Kidney epithelial cell (primary cell): ENCODE data around the gene LYRM2. TPM values are rescaled to one million over a fixed set of nuclear protein-coding genes. Genes with fewer than 3 reads are reported as not detected.

ENCODE experiments used
- DNase-seq: peaks from one replicate; pipeline ENCODE4 v3.0.0-alpha.2; 2010; ENCODE audit warnings: low read depth
- H3K27me3 ChIP-seq: 2 replicates; pipeline ENCODE4 v1.6.0; 2011; ENCODE audit warnings: low read length; ENCODE audit not compliant: control insufficient read depth, insufficient read depth
- H3K36me3 ChIP-seq: 2 replicates; pipeline ENCODE4 v1.5.1; 2011; ENCODE audit warnings: low read length; ENCODE audit not compliant: control insufficient read depth, insufficient read depth
- H3K4me3 ChIP-seq: 2 replicates; pipeline ENCODE4 v1.5.1; 2011; ENCODE audit warnings: low read depth, mild to moderate bottlenecking, control low read depth, low read length
- total RNA-seq: library from RNA; depleted of rRNA; stranded (reverse); fragments of >200 nt; gene quantifications from 2 replicates; pipeline ENCODE4 v1.2.3, GENCODE V29; 2015
- TF ChIP-seq, protein P1 (sequence below): IDR thresholded peaks from 2 replicates; pipeline ENCODE4 v1.5.1; 2011; ENCODE audit warnings: mild to moderate bottlenecking, moderate library complexity, low read length, control low read depth, inconsistent platforms; ENCODE audit not compliant: insufficient read depth, poor library complexity, severe bottlenecking

The LYRM2 gene
- total RNA-seq, 1 donor from 2014 or later: 25.7 TPM

DNA sequence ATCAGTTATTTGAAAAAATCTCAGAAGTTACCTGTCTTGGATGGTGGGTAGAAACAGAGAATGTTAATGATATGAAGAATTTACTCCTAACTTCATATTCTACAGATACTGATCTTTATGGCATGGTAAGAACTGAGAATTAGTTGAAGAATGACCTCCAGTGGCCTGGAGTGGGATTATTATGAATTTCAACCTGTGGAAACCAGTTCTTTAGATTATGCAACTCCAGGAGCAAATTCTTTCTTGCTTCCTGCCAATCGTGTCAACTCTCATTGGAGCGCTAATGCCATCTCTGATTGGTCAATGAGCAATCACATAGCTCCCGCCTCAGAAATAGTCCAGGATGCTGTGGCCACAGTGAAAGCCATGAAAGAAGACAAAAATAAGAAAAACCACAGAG, 40.6 kb downstream of the LYRM2 start:
- Histone ChIP-seq H3K36me3 (no peaks in the 10 kb centered on the region), H3K4me3 (no peak overlapping the region), H3K27me3 (no peaks in the 10 kb centered on the region)
- DNase-seq: peak; percentile 1
- TF ChIP-seq, protein P1, sequence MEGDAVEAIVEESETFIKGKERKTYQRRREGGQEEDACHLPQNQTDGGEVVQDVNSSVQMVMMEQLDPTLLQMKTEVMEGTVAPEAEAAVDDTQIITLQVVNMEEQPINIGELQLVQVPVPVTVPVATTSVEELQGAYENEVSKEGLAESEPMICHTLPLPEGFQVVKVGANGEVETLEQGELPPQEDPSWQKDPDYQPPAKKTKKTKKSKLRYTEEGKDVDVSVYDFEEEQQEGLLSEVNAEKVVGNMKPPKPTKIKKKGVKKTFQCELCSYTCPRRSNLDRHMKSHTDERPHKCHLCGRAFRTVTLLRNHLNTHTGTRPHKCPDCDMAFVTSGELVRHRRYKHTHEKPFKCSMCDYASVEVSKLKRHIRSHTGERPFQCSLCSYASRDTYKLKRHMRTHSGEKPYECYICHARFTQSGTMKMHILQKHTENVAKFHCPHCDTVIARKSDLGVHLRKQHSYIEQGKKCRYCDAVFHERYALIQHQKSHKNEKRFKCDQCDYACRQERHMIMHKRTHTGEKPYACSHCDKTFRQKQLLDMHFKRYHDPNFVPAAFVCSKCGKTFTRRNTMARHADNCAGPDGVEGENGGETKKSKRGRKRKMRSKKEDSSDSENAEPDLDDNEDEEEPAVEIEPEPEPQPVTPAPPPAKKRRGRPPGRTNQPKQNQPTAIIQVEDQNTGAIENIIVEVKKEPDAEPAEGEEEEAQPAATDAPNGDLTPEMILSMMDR: no peak

DNA sequence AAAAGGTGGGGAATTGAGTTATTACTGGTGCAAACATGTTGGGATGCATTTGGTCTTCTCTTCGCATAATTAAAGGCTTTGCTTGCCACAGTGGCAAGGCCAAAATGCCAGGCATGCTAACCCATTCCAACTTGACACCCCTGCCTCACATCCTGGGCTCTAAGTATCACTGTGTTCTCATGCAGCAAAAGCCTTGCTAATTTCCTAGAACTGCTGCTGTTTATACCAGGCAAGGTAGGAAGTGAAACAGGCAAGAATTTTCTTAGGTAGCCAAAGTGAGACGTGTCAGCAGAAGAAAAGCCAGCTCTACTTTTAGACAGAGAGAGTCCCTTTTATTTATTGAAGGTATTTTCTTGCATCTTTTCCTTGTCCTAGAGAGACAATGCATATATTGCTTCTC, 41.2 kb downstream of the LYRM2 start:
- H3K27me3 ChIP-seq: no peaks in the 10 kb centered on the region
- H3K36me3 ChIP-seq: no peaks in the 10 kb centered on the region
- DNase-seq: no peak
- no peak overlapping the region for H3K4me3 ChIP-seq
- TF ChIP-seq, protein P1: no peak

DNA sequence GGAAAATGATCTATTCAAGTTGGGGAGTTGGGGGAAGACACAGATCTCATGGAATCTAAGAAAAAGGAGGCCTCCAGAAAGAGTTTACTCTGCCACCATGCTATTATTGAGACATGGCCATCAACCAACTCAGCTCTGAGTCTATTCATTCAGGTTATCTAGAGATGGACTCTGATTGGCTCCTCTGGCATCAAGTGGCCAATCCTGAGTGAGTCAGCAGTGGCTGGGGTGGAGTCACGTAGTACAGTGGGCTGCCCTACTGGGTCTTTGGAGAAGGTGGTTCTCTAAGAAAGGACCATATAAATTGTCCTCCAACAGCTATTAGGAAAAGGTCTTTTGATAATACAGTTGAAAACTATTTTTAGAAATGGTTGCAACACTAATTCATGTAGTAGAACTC, 42.1 kb downstream of the LYRM2 start:
- DNase-seq: no peak
- H3K27me3 ChIP-seq: no peaks in the 10 kb centered on the region

DNA sequence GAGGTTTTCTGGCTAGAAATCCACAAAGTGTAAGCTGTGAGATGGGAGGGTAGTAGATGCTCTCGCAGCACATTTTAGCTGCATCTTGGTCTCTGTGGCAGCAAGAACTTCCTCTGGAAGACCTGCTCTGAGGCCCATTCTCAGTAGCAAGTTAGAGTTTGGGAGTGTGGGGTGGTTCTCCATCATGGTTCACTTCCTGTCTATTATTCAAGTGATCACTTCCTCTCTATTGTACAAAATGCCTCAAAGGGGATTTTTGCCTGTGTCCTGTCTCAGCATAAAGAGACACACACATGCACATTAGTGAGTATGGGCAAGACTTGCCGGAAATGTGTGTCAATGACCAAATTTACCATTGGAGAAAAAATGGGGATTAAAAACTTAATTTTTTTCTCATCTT, 42.5 kb downstream of the LYRM2 start:
- TF ChIP-seq, protein P1: no peak
- DNase-seq: no peak
- no peak overlapping the region for H3K4me3 ChIP-seq
- no peaks in the 10 kb centered on the region for H3K36me3 ChIP-seq
- H3K27me3 ChIP-seq: no peaks in the 10 kb centered on the region

More for the DNA sequence above, 42.1 kb downstream of the LYRM2 start:
- TF ChIP-seq, protein P1: no peak
- Histone ChIP-seq H3K36me3 (no peaks in the 10 kb centered on the region), H3K4me3 (no peak overlapping the region)

DNA sequence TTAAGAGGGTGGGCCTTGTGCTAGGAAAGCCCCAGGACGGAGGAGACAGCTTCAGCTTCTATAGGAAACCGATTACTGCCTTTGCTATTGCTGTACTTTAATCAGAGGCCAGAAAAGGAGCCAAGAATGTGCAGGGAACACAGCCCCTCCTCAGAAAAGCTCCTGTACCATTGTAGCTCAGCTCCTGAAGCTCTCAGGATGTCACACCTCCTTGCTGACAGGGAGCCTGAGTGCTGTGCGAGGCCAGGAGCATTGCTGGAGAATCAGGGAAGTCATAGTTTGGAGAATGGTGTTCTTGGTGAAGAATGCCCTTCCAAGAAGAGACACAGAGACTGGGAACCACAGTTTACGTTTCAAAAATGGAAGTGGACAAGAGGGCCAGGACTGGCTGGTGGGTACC, 46.8 kb downstream of the LYRM2 start:
- no peak for DNase-seq
- TF ChIP-seq, protein P1: no peak
- H3K36me3 ChIP-seq: no peaks in the 10 kb centered on the region

DNA sequence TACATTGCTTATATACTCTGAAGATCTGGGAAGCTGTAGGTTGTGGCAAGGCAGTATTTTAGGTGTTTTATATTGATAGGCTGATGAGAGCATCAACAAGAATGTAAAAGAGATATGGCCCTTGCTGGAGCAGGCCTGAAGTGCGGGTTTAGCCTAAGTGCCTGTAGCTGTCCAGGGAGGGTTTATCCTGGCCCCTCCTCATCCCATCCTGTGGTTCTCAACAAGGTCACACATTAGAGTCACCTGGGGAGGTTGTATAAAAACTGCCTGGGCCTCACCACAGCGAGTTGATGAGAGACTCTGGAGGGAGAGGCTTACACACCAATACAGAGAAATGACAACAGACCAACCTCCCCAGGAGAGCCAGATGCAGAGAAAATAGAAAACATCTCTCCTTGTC, 48.4 kb downstream of the LYRM2 start:
- H3K36me3 ChIP-seq: no peaks in the 10 kb centered on the region
- DNase-seq: no peak
- TF ChIP-seq, protein P1: no peak
- H3K4me3 ChIP-seq: no peak overlapping the region
- no peaks in the 10 kb centered on the region for H3K27me3 ChIP-seq

More for the DNA sequence above, 46.8 kb downstream of the LYRM2 start:
- H3K4me3 ChIP-seq: no peak overlapping the region
- H3K27me3 ChIP-seq: no peaks in the 10 kb centered on the region
